ENCODE measurements around the gene CHSY1.
"Not testable (repeated sequence)": the region's sequence is repeated elsewhere in the genome, so short reads cannot be mapped to it uniquely, and the experiment has no call there.

The CHSY1 gene

GRCh38 chr15:101219441-101219840, 32.4 kb downstream of the CHSY1 start:
- TF ChIP-seq POLR2A (IDR thresholded peaks at IDR 0.05; ENCODE audit: low read depth, low read length): no peak
- DNase-seq (ENCODE audit: insufficient read length, low spot score): no peak
- no peak for FAIRE-seq

DNA sequence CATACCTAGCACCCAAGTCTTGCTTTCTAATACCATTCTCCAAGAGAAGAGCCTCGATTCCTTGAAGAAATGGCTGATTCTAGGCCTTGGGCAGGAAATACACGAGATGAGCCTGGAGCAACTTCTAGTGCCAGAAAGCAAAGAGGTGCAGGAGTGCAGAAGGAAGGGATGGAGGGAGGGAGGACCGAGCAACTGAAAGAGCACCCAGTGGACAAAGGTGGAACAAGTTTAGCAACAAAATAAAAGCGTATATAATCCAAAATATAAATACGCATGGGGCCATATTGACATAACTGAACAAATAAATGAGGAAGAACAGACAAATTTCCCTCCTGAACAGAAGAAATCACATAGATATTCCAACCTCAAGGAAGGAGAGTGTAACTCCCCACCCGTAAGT, 34.4 kb downstream of the CHSY1 start:
- FAIRE-seq (no peak), DNase-seq (ENCODE audit: insufficient read length, low spot score) (no peak)
- no peak for TF ChIP-seq POLR2A (IDR thresholded peaks at IDR 0.05; ENCODE audit: low read depth, low read length)

DNA sequence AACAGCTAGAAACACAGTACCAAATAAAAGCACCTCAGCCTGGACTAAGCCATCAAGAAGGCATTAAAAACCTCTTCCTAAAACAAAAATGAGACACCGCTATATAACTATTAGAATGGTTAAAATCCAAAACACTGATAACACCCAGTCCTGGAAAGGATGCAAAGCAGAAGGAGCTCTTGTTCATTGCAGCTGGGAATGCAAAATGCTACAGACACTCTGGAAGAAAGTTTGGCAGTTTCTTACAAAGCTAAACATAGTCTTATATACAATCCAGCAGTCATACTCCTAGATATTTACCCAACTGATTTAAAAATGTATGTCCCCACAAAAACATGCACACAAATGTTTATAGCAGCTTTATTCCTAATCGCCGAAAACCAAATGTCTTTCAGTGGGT, 35.7 kb downstream of the CHSY1 start:
- TF ChIP-seq POLR2A (IDR thresholded peaks at IDR 0.05; ENCODE audit: low read depth, low read length): no peak
- DNase-seq (ENCODE audit: insufficient read length, low spot score) (no peak), FAIRE-seq (no peak)

- no peak for TF ChIP-seq POLR2A (IDR thresholded peaks at IDR 0.05; ENCODE audit: low read depth, low read length)
- no peak for FAIRE-seq
These were observed 36.2 kb downstream of the CHSY1 start for GRCh38 chr15:101215681-101216080.

GRCh38 chr15:101214435-101215097, 37.3 kb downstream of the CHSY1 start:
- FAIRE-seq: not testable (repeated sequence)

More at GRCh38 chr15:101215681-101216080, 36.2 kb downstream of the CHSY1 start:
- no peak for DNase-seq (ENCODE audit: insufficient read length, low spot score)

GRCh38 chr15:101213570-101213969, 38.3 kb downstream of the CHSY1 start:
- FAIRE-seq (no peak), DNase-seq (ENCODE audit: insufficient read length, low spot score) (no peak)
- TF ChIP-seq POLR2A (IDR thresholded peaks at IDR 0.05; ENCODE audit: low read depth, low read length): no peak

More at GRCh38 chr15:101214435-101215097, 37.3 kb downstream of the CHSY1 start:
- DNase-seq (ENCODE audit: insufficient read length, low spot score): not testable (repeated sequence)

DNA sequence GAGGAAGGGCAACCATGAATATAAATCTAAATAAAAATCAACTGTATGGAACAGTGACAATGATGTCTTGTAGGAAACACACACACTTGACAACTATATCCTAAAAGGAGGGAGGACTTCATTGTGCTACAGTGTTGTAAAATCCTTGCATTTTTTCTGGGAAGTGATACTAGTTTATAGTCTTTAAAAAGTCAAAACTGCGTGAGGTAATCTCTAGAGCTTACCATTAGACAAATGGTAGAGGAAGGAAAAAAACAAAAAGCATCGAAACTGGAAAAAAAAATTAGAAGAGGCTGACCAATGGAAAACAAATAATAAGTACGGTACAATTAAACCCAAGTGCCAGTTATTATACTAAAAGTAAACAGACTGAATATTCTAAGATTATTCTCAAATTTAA, 38.7 kb downstream of the CHSY1 start:
- TF ChIP-seq POLR2A (IDR thresholded peaks at IDR 0.05; ENCODE audit: low read depth, low read length): no peak
- no peak for FAIRE-seq
- no peak for DNase-seq (ENCODE audit: insufficient read length, low spot score)

DNA sequence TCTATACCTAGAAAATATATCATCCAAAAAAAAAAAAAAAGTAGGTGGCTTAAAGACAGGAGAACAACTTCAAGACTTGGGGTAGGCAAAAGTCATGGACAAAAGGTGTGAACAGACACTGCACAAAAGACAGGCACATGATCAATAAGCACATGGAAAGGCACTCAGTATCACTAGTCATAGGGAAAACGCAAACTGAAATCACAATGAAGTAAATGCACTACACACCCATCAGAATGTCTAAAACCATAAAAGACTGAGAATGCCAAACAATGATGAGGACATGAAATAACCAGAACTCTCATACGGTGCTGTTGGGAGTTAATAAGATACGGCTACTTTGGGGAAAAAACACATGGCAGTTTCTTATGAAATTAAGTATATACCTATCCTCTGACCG, 40.0 kb downstream of the CHSY1 start:
- no peak for TF ChIP-seq POLR2A (IDR thresholded peaks at IDR 0.05; ENCODE audit: low read depth, low read length)
- DNase-seq (ENCODE audit: insufficient read length, low spot score) (no peak), FAIRE-seq (no peak)

DNA sequence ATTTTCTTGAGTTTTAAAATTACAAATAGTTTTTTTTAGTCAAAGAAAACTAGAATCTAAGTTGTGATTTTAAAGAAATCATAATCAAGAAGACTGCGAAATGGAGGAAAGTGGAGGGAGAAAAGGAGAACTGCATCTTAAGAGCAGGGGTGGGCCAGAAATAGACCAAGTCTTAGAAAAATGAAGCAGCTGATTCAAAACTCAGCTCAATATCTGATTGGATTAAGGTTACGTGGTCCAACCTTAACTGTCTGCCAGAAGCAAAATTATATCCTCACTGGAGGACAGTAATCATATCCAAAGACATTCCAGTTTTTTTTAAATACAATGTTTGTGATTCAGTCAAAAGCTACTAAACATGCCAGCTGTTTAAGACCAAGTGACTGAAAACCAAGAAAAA, 41.4 kb downstream of the CHSY1 start:
- no peak for FAIRE-seq
- no peak for DNase-seq (ENCODE audit: insufficient read length, low spot score)
- TF ChIP-seq POLR2A (IDR thresholded peaks at IDR 0.05; ENCODE audit: low read depth, low read length): no peak

- FAIRE-seq: no peak
- DNase-seq (ENCODE audit: insufficient read length, low spot score): no peak
- no peak for TF ChIP-seq POLR2A (IDR thresholded peaks at IDR 0.05; ENCODE audit: low read depth, low read length)
These were observed 41.8 kb downstream of the CHSY1 start for GRCh38 chr15:101210058-101210457.

- DNase-seq (ENCODE audit: insufficient read length, low spot score) (no peak), FAIRE-seq (no peak)
- no peak for TF ChIP-seq POLR2A (IDR thresholded peaks at IDR 0.05; ENCODE audit: low read depth, low read length)
These were observed 42.5 kb downstream of the CHSY1 start for GRCh38 chr15:101209285-101209845.

GRCh38 chr15:101207867-101208288, 44.0 kb downstream of the CHSY1 start:
- DNase-seq (ENCODE audit: insufficient read length, low spot score) (no peak), FAIRE-seq (no peak)

DNA sequence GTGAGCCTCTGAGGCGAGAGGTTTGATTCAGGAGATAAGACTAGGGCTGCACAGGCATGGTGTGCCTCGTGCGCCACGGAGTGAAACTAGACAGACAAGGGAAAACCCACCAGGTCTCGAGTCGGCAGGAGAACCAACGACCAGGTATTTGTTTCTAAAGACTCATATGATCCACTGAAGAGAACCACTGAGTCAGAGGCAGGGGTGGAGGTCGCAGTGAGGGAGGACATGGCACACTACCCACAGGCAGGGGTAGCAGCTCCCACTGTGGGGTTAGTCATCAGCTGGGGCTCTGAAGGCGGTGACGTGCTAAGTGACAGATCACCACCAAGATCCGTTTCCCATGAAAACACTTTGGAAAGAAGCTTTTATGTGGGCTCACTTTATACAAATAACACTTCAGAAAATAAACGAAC, 45.7 kb downstream of the CHSY1 start:
- FAIRE-seq (no peak), DNase-seq (ENCODE audit: insufficient read length, low spot score) (no peak)
- no peak for TF ChIP-seq POLR2A (IDR thresholded peaks at IDR 0.05; ENCODE audit: low read depth, low read length)

More at GRCh38 chr15:101207867-101208288, 44.0 kb downstream of the CHSY1 start:
- no peak for TF ChIP-seq POLR2A (IDR thresholded peaks at IDR 0.05; ENCODE audit: low read depth, low read length)

GRCh38 chr15:101204739-101205535, 46.9 kb downstream of the CHSY1 start:
- TF ChIP-seq POLR2A (IDR thresholded peaks at IDR 0.05; ENCODE audit: low read depth, low read length): no peak
- FAIRE-seq (no peak), DNase-seq (ENCODE audit: insufficient read length, low spot score) (no peak)

Measured in H54 (cell line).